Measurements from ENCODE around the gene COL20A1.

GRCh38 chr20:63325554-63326313 is 32.7 kb downstream of the COL20A1 start:
- no peak for TF ChIP-seq ZBTB49 (tag by site-specific recombination; IDR thresholded peaks at IDR 0.05; ENCODE audit: low read depth)
- TF ChIP-seq CTCF (tag by site-specific recombination; IDR thresholded peaks at IDR 0.05), result no peak
- TF ChIP-seq ZNF433 (tag by site-specific recombination; IDR thresholded peaks at IDR 0.05; ENCODE audit: low read depth), result no peak
- no peak for TF ChIP-seq PBX3 (CRISPR knock-in tag; IDR thresholded peaks at IDR 0.05)
- TF ChIP-seq ZNF580 (tag by site-specific recombination; IDR thresholded peaks at IDR 0.05), result no peak
- no peak for TF ChIP-seq ZNF707 (tag by site-specific recombination; IDR thresholded peaks at IDR 0.05)
- no peak for TF ChIP-seq ZFP3 (tag by site-specific recombination; IDR thresholded peaks at IDR 0.05; ENCODE audit: low read depth)
- no peak for TF ChIP-seq ZBTB11 (tag by site-specific recombination; conservative IDR thresholded peaks at IDR 0.05; ENCODE audit: low read depth)
- TF ChIP-seq ZNF501 (tag by site-specific recombination; IDR thresholded peaks at IDR 0.05), result no peak

Data from HEK293 (cell line).